ENCODE data around the gene TGM4. TPM values are rescaled to one million over a fixed set of nuclear protein-coding genes. Genes with fewer than 3 reads are reported as not detected.

Gene TGM4
- total RNA-seq, 1 donor from 2014 or later: not detected

DNA sequence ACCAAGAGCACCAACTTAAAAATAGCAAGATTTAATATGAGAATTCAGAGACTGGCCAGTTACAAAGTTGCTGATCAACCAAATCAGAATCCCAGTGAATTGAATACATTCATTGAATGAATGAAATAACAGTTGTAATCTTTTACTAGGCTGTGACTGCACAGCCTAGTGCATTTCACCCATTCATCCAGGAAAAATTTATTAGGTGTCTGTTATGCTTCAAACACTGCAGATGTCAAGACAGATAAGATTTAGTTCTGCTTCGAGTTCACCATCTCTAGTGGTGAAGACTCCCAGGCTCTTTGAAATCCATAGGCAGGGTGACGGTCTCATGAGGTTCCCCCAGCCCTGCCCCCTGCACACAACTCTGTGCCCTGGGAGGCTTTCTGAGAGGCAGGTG lies 28.9 kb downstream of the TGM4 start:
- H3K27ac Mint-ChIP-seq (ENCODE audit: unreplicated experiment): no peak overlapping the region
- H3K27me3 Mint-ChIP-seq (ENCODE audit: unreplicated experiment): no peaks in the 10 kb centered on the region
- H3K36me3 Mint-ChIP-seq (ENCODE audit: low read depth, unreplicated experiment): no peaks in the 10 kb centered on the region
- peaks cover 2% of the 10 kb centered on the region for H3K4me1 Mint-ChIP-seq (ENCODE audit: unreplicated experiment)
- TF ChIP-seq, protein P1, sequence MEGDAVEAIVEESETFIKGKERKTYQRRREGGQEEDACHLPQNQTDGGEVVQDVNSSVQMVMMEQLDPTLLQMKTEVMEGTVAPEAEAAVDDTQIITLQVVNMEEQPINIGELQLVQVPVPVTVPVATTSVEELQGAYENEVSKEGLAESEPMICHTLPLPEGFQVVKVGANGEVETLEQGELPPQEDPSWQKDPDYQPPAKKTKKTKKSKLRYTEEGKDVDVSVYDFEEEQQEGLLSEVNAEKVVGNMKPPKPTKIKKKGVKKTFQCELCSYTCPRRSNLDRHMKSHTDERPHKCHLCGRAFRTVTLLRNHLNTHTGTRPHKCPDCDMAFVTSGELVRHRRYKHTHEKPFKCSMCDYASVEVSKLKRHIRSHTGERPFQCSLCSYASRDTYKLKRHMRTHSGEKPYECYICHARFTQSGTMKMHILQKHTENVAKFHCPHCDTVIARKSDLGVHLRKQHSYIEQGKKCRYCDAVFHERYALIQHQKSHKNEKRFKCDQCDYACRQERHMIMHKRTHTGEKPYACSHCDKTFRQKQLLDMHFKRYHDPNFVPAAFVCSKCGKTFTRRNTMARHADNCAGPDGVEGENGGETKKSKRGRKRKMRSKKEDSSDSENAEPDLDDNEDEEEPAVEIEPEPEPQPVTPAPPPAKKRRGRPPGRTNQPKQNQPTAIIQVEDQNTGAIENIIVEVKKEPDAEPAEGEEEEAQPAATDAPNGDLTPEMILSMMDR (IDR thresholded peaks at IDR 0.05; ENCODE audit: unreplicated experiment): no peak
- H3K4me3 Mint-ChIP-seq (ENCODE audit: unreplicated experiment): no peak overlapping the region
- peaks cover 4% of the 10 kb centered on the region for H3K9me3 Mint-ChIP-seq (ENCODE audit: unreplicated experiment)
- no peak for DNase-seq (ENCODE audit: low spot score)

DNA sequence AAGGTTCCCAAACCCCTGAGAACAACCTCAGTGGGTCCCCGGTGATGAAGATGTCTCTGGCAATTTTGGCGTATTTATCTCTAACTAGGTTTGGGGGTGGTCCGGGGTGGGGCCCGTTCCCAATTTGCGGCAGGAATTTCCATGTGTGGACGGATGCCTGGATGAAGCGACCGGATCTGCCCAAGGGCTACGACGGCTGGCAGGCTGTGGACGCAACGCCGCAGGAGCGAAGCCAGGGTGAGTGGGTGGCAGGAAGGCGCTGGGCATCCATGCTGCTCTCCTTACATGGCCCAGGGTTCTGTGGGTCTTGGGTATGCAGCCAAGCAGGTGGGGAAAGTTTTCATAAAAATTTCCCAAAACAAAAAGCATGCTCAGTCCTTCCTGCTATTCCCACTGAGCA lies 29.3 kb downstream of the TGM4 start:
- H3K36me3 Mint-ChIP-seq (ENCODE audit: low read depth, unreplicated experiment): no peaks in the 10 kb centered on the region
- peaks cover 4% of the 10 kb centered on the region for H3K9me3 Mint-ChIP-seq (ENCODE audit: unreplicated experiment)
- DNase-seq (ENCODE audit: low spot score): no peak
- H3K27ac Mint-ChIP-seq (ENCODE audit: unreplicated experiment): no peak overlapping the region
- no peaks in the 10 kb centered on the region for H3K27me3 Mint-ChIP-seq (ENCODE audit: unreplicated experiment)
- no peak overlapping the region for H3K4me3 Mint-ChIP-seq (ENCODE audit: unreplicated experiment)
- TF ChIP-seq, protein P1 (IDR thresholded peaks at IDR 0.05; ENCODE audit: unreplicated experiment): no peak
- peaks cover 2% of the 10 kb centered on the region for H3K4me1 Mint-ChIP-seq (ENCODE audit: unreplicated experiment)

DNA sequence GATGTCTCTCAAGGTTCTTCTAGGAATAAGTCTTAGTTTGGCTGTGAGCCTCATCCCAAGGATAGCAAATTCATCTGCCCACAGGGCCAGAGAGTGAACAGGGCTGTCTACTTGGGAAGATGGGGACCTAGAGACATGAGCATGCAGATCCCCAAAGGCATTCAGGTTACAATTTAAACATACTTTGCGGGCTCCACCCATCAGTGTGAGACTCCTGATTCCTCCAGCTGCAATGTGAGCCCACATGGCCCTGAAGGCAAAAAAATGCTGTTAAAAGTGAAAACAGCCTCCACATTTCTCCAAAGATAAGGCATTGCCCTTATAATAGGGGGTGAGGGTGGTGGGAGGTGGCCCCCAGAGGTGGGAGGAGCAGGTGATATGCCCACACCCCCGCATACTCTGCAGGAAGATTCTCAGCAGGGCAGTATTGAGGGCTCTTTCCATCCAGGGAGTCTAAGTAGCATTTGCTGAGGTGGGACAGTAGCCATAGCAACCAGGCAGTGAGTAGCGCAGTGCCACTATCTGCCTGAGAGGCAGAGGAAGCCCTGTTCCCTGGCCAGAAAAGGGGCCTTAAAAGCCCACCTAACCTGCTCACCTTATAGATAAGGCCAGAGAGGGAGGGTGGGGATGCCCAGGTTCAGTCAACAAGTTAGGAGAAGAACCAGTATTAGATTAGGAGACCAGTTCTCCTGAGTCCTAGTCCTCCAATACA lies 31.2 kb downstream of the TGM4 start:
- TF ChIP-seq, protein P1 (IDR thresholded peaks at IDR 0.05; ENCODE audit: unreplicated experiment): no peak
- Mint-ChIP-seq H3K4me3 (ENCODE audit: unreplicated experiment) (no peak overlapping the region), H3K27me3 (ENCODE audit: unreplicated experiment) (no peaks in the 10 kb centered on the region), H3K4me1 (ENCODE audit: unreplicated experiment) (no peaks in the 10 kb centered on the region), H3K9me3 (ENCODE audit: unreplicated experiment) (peaks cover 4% of the 10 kb centered on the region), H3K27ac (ENCODE audit: unreplicated experiment) (no peak overlapping the region), H3K36me3 (ENCODE audit: low read depth, unreplicated experiment) (no peaks in the 10 kb centered on the region)
- no peak for DNase-seq (ENCODE audit: low spot score)

DNA sequence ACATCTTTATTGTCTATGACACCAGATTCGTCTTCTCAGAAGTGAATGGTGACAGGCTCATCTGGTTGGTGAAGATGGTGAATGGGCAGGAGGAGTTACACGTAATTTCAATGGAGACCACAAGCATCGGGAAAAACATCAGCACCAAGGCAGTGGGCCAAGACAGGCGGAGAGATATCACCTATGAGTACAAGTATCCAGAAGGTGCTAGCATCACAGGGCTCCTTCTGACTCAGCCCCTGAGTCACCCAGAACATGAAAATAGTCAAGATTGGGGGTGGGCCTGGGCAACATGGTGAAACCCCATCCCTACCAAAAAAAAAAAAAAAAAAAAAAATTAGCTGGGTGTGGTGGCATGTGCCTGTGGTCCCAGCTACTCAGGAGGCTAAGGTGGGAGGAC lies 32.6 kb downstream of the TGM4 start:
- peaks cover 4% of the 10 kb centered on the region for H3K9me3 Mint-ChIP-seq (ENCODE audit: unreplicated experiment)
- H3K36me3 Mint-ChIP-seq (ENCODE audit: low read depth, unreplicated experiment): no peaks in the 10 kb centered on the region
- no peak for DNase-seq (ENCODE audit: low spot score)
- TF ChIP-seq, protein P1 (IDR thresholded peaks at IDR 0.05; ENCODE audit: unreplicated experiment): no peak
- H3K27me3 Mint-ChIP-seq (ENCODE audit: unreplicated experiment): no peaks in the 10 kb centered on the region
- H3K4me1 Mint-ChIP-seq (ENCODE audit: unreplicated experiment): no peaks in the 10 kb centered on the region
- no peak overlapping the region for H3K4me3 Mint-ChIP-seq (ENCODE audit: unreplicated experiment)
- H3K27ac Mint-ChIP-seq (ENCODE audit: unreplicated experiment): no peak overlapping the region

DNA sequence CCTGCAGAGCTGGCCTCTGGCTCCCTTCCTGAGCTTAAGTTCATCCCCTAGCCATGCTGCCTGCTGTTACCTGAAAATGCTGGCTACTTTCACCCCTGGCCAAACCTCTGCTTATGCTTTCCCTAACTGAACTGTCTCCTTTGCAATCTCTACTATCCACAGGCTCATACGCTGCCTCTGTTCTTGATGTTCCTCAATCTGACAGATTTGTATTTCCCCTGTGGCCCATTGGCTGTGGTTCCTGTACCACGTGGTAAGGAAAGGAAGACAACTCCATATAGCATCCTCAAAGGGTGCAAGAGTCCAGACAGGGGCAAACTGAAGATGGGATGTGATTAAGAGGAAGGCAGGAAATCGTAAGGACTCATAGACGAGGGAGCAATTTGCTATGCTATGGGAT lies 33.2 kb downstream of the TGM4 start:
- TF ChIP-seq, protein P1 (IDR thresholded peaks at IDR 0.05; ENCODE audit: unreplicated experiment): no peak
- no peaks in the 10 kb centered on the region for H3K27me3 Mint-ChIP-seq (ENCODE audit: unreplicated experiment)
- H3K27ac Mint-ChIP-seq (ENCODE audit: unreplicated experiment): no peak overlapping the region
- H3K9me3 Mint-ChIP-seq (ENCODE audit: unreplicated experiment): peaks cover 4% of the 10 kb centered on the region
- no peak for DNase-seq (ENCODE audit: low spot score)
- H3K4me1 Mint-ChIP-seq (ENCODE audit: unreplicated experiment): no peaks in the 10 kb centered on the region
- no peaks in the 10 kb centered on the region for H3K36me3 Mint-ChIP-seq (ENCODE audit: low read depth, unreplicated experiment)
- no peak overlapping the region for H3K4me3 Mint-ChIP-seq (ENCODE audit: unreplicated experiment)

Data from endothelial cell (in vitro differentiated cells).